ENCODE data around the gene C1orf159. TPM values are rescaled to one million over a fixed set of nuclear protein-coding genes. Genes with fewer than 3 reads are reported as not detected.

C1orf159 gene
- total RNA-seq, 1 donor from 2014 or later = 11.8 TPM

- H3K27me3 ChIP-seq = no peaks in the 10 kb centered on the region
- H3K4me1 ChIP-seq = peaks cover 9% of the 10 kb centered on the region
- peak within 1 kb of the TSS in 1 of 2 donors; percentile 26 for H3K4me3 ChIP-seq
- no peaks in the 10 kb centered on the region for H3K36me3 ChIP-seq
- intact Hi-C loops (cut with DNase I) = no loop called here
- DNase-seq (ENCODE audit: extremely low spot score in 2 of 2) = no peak
- peak within 1 kb of the TSS; percentile 39 for H3K27ac ChIP-seq
- no peaks in the 10 kb centered on the region for H3K9me3 ChIP-seq
- TF ChIP-seq POLR2AphosphoS5 (IDR thresholded peaks at IDR 0.05; ENCODE audit: insufficient read depth in 1 of 2, low read depth in 1 of 2) = peak in 1 of 2 donors; percentile 47
- no peak for TF ChIP-seq CTCF (IDR thresholded peaks at IDR 0.05)
Measured at GRCh38 chr1:1073743-1074587, 41.9 kb downstream of the C1orf159 start, which contains the start of gene RNF223. RNF223 (minus strand) TSS chr1:1074306; CDS start chr1:1072566, 1,740 bp downstream.

- intact Hi-C loops (cut with DNase I) = no loop called here
- Histone ChIP-seq H3K36me3 (no peaks in the 10 kb centered on the region), H3K27ac (peak overlapping the region; percentile 39), H3K4me1 (peaks cover 18% of the 10 kb centered on the region), H3K9me3 (no peaks in the 10 kb centered on the region), H3K4me3 (peak overlapping the region in 1 of 2 donors; percentile 26), H3K27me3 (no peaks in the 10 kb centered on the region)
- TF ChIP-seq CTCF (IDR thresholded peaks at IDR 0.05) = no peak
- TF ChIP-seq POLR2AphosphoS5 (IDR thresholded peaks at IDR 0.05; ENCODE audit: insufficient read depth in 1 of 2, low read depth in 1 of 2) = no peak
- TF ChIP-seq POLR2A (IDR thresholded peaks at IDR 0.05) = no peak
- no peak for DNase-seq (ENCODE audit: extremely low spot score in 2 of 2)
Measured at GRCh38 chr1:1072849-1073742, 42.8 kb downstream of the C1orf159 start.

- Histone ChIP-seq H3K27ac (no peak overlapping the region), H3K9me3 (no peaks in the 10 kb centered on the region), H3K4me3 (peak overlapping the region in 1 of 2 donors; percentile 26), H3K27me3 (no peaks in the 10 kb centered on the region), H3K4me1 (peaks cover 21% of the 10 kb centered on the region), H3K36me3 (no peaks in the 10 kb centered on the region)
- intact Hi-C loops (cut with DNase I) = no loop called here
- no peak for DNase-seq (ENCODE audit: extremely low spot score in 2 of 2)
- TF ChIP-seq POLR2AphosphoS5 (IDR thresholded peaks at IDR 0.05; ENCODE audit: insufficient read depth in 1 of 2, low read depth in 1 of 2) (no peak), POLR2A (IDR thresholded peaks at IDR 0.05) (no peak), CTCF (IDR thresholded peaks at IDR 0.05) (no peak)
Measured at GRCh38 chr1:1072299-1072848, 43.5 kb downstream of the C1orf159 start.

- Histone ChIP-seq H3K36me3 (no peaks in the 10 kb centered on the region), H3K4me1 (peaks cover 21% of the 10 kb centered on the region), H3K9me3 (no peaks in the 10 kb centered on the region), H3K27me3 (no peaks in the 10 kb centered on the region), H3K4me3 (peak overlapping the region in 1 of 2 donors; percentile 26), H3K27ac (peak overlapping the region; percentile 36)
- intact Hi-C loops (cut with DNase I) = no loop called here
- DNase-seq (ENCODE audit: extremely low spot score in 2 of 2) = no peak
- TF ChIP-seq POLR2A (IDR thresholded peaks at IDR 0.05) (no peak), POLR2AphosphoS5 (IDR thresholded peaks at IDR 0.05; ENCODE audit: insufficient read depth in 1 of 2, low read depth in 1 of 2) (no peak), CTCF (IDR thresholded peaks at IDR 0.05) (no peak)
Measured at GRCh38 chr1:1071486-1072298, 44.2 kb downstream of the C1orf159 start.
